IMR-90 (cell line): ENCODE measurements around the gene ZNF181. TPM values are rescaled to one million over a fixed set of nuclear protein-coding genes. Genes with fewer than 3 reads are reported as not detected.

Experiments
- ATAC-seq: fragments of 200-7000 bp; cut with Tn5 transposase; 2 replicates; pipeline ENCODE4 v1.9.1; 2020; ENCODE audit warnings: low read depth, mild to moderate bottlenecking, moderate library complexity
- BruUV-seq: library from RNA; stranded (reverse); fragments of 400-500 nt; replicated peaks from 2 replicates; lab custom pipeline; 2021; lab: Mats Ljungman, UMichigan
- CTCF ChIA-PET: fragments of 300-600 bp; formaldehyde crosslinking; extraction: SDS; loops from one replicate; lab custom pipeline; 2021; ENCODE audit warnings: antibody characterized with exemption; lab: Yijun Ruan, JAX
- POLR2A ChIA-PET: fragments of 300-600 bp; sonication (Branson Sonifier 250); formaldehyde crosslinking; loops from one replicate; lab custom pipeline; 2022; ENCODE audit warnings: antibody characterized with exemption; ENCODE audit not compliant: unreplicated experiment; lab: Charles Lee
- DNase-seq: peaks from one replicate; pipeline ENCODE4 v3.0.0; 2013
- H2AFZ ChIP-seq: replicated peaks from 2 replicates; pipeline ENCODE3; 2013; ENCODE audit warnings: low read length, mild to moderate bottlenecking; ENCODE audit not compliant: poor library complexity
- H2AK5ac ChIP-seq: 2 replicates; pipeline ENCODE4 v1.6.1; 2013; ENCODE audit warnings: low read depth, low read length, inconsistent platforms
- H2AK9ac ChIP-seq: replicated peaks from 2 replicates; pipeline ENCODE3; 2013; ENCODE audit warnings: mild to moderate bottlenecking, low read depth, low read length, moderate library complexity; ENCODE audit not compliant: poor library complexity
- H2BK120ac ChIP-seq: 2 replicates; pipeline ENCODE4 v1.6.1; 2013; ENCODE audit warnings: low read depth, low read length, inconsistent platforms
- H2BK15ac ChIP-seq: 3 replicates; pipeline ENCODE4 v1.6.1; 2013; ENCODE audit warnings: low read depth, low read length, inconsistent platforms
- H2BK20ac ChIP-seq: 2 replicates; pipeline ENCODE4 v1.6.1; 2013; ENCODE audit warnings: low read depth, mild to moderate bottlenecking, inconsistent platforms, low read length, moderate library complexity
- H2BK5ac ChIP-seq: 2 replicates; pipeline ENCODE4 v1.6.1; 2013; ENCODE audit warnings: mild to moderate bottlenecking, low read depth, low read length, inconsistent platforms; ENCODE audit not compliant: poor library complexity, severe bottlenecking
- H3K14ac ChIP-seq: replicated peaks from 2 replicates; pipeline ENCODE4 v1.6.1; 2013; ENCODE audit warnings: low read depth, low read length, inconsistent platforms
- H3K18ac ChIP-seq: 2 replicates; pipeline ENCODE4 v1.6.1; 2013; ENCODE audit warnings: low read depth, low read length, control low read depth
- H3K23ac ChIP-seq: 2 replicates; pipeline ENCODE4 v1.6.1; 2013; ENCODE audit warnings: low read depth, low read length, inconsistent platforms
- H3K27ac ChIP-seq: 2 replicates; pipeline ENCODE4 v1.5.1; 2013; ENCODE audit warnings: mild to moderate bottlenecking, control low read depth, low read length; ENCODE audit not compliant: insufficient read depth
- H3K27me3 ChIP-seq: 2 replicates; pipeline ENCODE4 v1.6.1; 2013; ENCODE audit warnings: low read length; ENCODE audit not compliant: control insufficient read depth, insufficient read depth
- H3K36me3 ChIP-seq: 2 replicates; pipeline ENCODE4 v1.6.1; 2013; ENCODE audit warnings: low read length, mixed read lengths; ENCODE audit not compliant: control insufficient read depth, insufficient read depth
- H3K4ac ChIP-seq: 2 replicates; pipeline ENCODE4 v1.6.1; 2013; ENCODE audit warnings: low read depth, low read length, inconsistent platforms
- H3K4me1 ChIP-seq: 2 replicates; pipeline ENCODE4 v1.6.1; 2013; ENCODE audit warnings: low read length, mixed read lengths; ENCODE audit not compliant: control insufficient read depth, insufficient read depth
- H3K4me2 ChIP-seq: 2 replicates; pipeline ENCODE4 v1.6.1; 2013; ENCODE audit warnings: low read depth, mild to moderate bottlenecking, control low read depth, low read length, moderate library complexity
- H3K4me3 ChIP-seq: 2 replicates; pipeline ENCODE4 v1.5.1; 2013; ENCODE audit warnings: low read depth, mild to moderate bottlenecking, control low read depth, low read length, moderate library complexity; ENCODE audit not compliant: insufficient read depth
- H3K56ac ChIP-seq: 2 replicates; pipeline ENCODE4 v1.6.1; 2013; ENCODE audit warnings: low read length, inconsistent platforms; ENCODE audit not compliant: insufficient read depth; ENCODE audit errors: extremely low read depth
- H3K79me1 ChIP-seq, 2 experiments: 2 replicates each; pipeline ENCODE4 v1.6.1; 2013; ENCODE audit warnings: low read length in 2 of 2, inconsistent platforms in 1 of 2, low read depth in 1 of 2
- H3K9ac ChIP-seq: 2 replicates; pipeline ENCODE4 v1.6.1; 2013; ENCODE audit warnings: low read depth, low read length, control low read depth
- H3K9me1 ChIP-seq: 2 replicates; pipeline ENCODE4 v1.6.1; 2013; ENCODE audit warnings: low read length, inconsistent platforms; ENCODE audit not compliant: insufficient read depth
- H3K9me3 ChIP-seq: 2 replicates; pipeline ENCODE4 v1.6.1; 2013; ENCODE audit warnings: low read length; ENCODE audit not compliant: control insufficient read depth, insufficient read depth
- H4K20me1 ChIP-seq: 2 replicates; pipeline ENCODE4 v1.6.1; 2013; ENCODE audit warnings: low read length, inconsistent platforms; ENCODE audit not compliant: insufficient read depth
- H4K5ac ChIP-seq: 2 replicates; pipeline ENCODE4 v1.6.1; 2013; ENCODE audit warnings: mild to moderate bottlenecking, low read depth, low read length, control low read depth
- H4K8ac ChIP-seq, 2 experiments: 2 replicates each; pipeline ENCODE4 v1.6.1; 2013; ENCODE audit warnings: low read depth in 2 of 2, low read length in 2 of 2, control low read depth in 1 of 2, inconsistent platforms in 1 of 2
- H4K91ac ChIP-seq: 2 replicates; pipeline ENCODE4 v1.6.1; 2013; ENCODE audit warnings: low read depth, low read length, inconsistent platforms; ENCODE audit not compliant: insufficient read depth
- BHLHE40 ChIP-seq: fragments of 150-350 bp; IDR thresholded peaks from 2 replicates; pipeline ENCODE4 v1.6.1; 2016; ENCODE audit warnings: mild to moderate bottlenecking, low read depth, low read length
- SMC3 ChIP-seq: fragments of 150-350 bp; IDR thresholded peaks from 2 replicates; pipeline ENCODE4 v1.6.1; 2016; ENCODE audit warnings: low read depth, mild to moderate bottlenecking, antibody characterized with exemption, low read length, moderate library complexity
- WGBS, 2 experiments: methylation state at CpG; one replicate each; pipeline versions ENCODE4 v1.1.5 to v1.1.7; 2013; ENCODE audit warnings: missing lambda C conversion rate in 2 of 2; ENCODE audit not compliant: insufficient read length in 1 of 2; ENCODE audit errors: extremely low coverage in 2 of 2; 5-methylcytosine and 5-hydroxymethylcytosine counted together
- dilution Hi-C: fragments of 300-500 bp; cut with HindIII; formaldehyde crosslinking; loops from one replicate; pipeline ENCODE4 v1.14.3; 2018; ENCODE audit warnings: low sequenced_read_pairs; ENCODE audit not compliant: unreplicated experiment
- in situ Hi-C: fragments of 300-500 bp; cut with MboI; formaldehyde crosslinking; loops from 3 replicates; pipeline ENCODE4 v1.14.3; 2019; ENCODE audit warnings: low sequenced_read_pairs, inconsistent platforms, mixed read lengths
- intact Hi-C: fragments of 100-400 bp; cut with micrococcal nuclease; formaldehyde crosslinking; loops from 2 replicates; pipeline ENCODE4 v1.10.0; 2022
- polyA plus RNA-seq, 3 experiments: library from polyadenylated mRNA; depleted of rRNA; stranded (reverse); fragments of >200 nt; gene quantifications; 2 replicates each; pipeline ENCODE4 v1.2.3, GENCODE V29; 2012; ENCODE audit warnings: low replicate concordance in 1 of 3
- total RNA-seq: library from RNA; depleted of rRNA; stranded (reverse); fragments of >200 nt; gene quantifications from 2 replicates; pipeline ENCODE4 v1.2.3, GENCODE V29; 2012

ZNF181 gene
- total and polyA plus RNA-seq, 2 of the 4 experiments (the other 2 are of a cell fraction), result 3.8 to 7.5 TPM

- Histone ChIP-seq H3K4ac (no peak overlapping the region), H2AFZ (no peak overlapping the region), H3K4me1 (no peaks in the 10 kb centered on the region), H2AK9ac (no peak overlapping the region), H3K27me3 (no peaks in the 10 kb centered on the region), H3K4me3 (no peak overlapping the region), H4K91ac (no peak overlapping the region), H4K8ac (no peak overlapping the region), H4K20me1 (no peaks in the 10 kb centered on the region), H3K4me2 (no peak overlapping the region), H3K23ac (no peak overlapping the region), H3K79me1 (no peaks in the 10 kb centered on the region), H2BK20ac (no peak overlapping the region), H2BK120ac (no peak overlapping the region), H4K5ac (no peak overlapping the region), H3K9me1 (no peaks in the 10 kb centered on the region), H3K14ac (no peak overlapping the region), H3K36me3 (peaks cover 26% of the 10 kb centered on the region), H3K27ac (no peak overlapping the region), H2AK5ac (no peak overlapping the region), H3K9me3 (peaks cover 59% of the 10 kb centered on the region), H3K9ac (no peak overlapping the region), H3K18ac (no peak overlapping the region), H2BK15ac (no peak overlapping the region), H2BK5ac (no peak overlapping the region), H3K56ac (no peak overlapping the region)
- ATAC-seq (no peak), DNase-seq (no peak)
- no CpG with 5 or more reads among the region's 11 CpGs for WGBS, 2 experiments
- TF ChIP-seq BHLHE40 (no peak), SMC3 (no peak)
- dilution Hi-C loops, result no loop called here
- intact Hi-C loops, result no loop called here
- BruUV-seq, result no TSS peak
- ChIA-PET POLR2A (no interaction called here), CTCF (no interaction called here)
- in situ Hi-C loops, result no loop called here
Measured at GRCh38 chr19:34759218-34759917, 25.3 kb downstream of the ZNF181 start.
